ENCODE results near the gene RASL10A.

Gene RASL10A

DNA sequence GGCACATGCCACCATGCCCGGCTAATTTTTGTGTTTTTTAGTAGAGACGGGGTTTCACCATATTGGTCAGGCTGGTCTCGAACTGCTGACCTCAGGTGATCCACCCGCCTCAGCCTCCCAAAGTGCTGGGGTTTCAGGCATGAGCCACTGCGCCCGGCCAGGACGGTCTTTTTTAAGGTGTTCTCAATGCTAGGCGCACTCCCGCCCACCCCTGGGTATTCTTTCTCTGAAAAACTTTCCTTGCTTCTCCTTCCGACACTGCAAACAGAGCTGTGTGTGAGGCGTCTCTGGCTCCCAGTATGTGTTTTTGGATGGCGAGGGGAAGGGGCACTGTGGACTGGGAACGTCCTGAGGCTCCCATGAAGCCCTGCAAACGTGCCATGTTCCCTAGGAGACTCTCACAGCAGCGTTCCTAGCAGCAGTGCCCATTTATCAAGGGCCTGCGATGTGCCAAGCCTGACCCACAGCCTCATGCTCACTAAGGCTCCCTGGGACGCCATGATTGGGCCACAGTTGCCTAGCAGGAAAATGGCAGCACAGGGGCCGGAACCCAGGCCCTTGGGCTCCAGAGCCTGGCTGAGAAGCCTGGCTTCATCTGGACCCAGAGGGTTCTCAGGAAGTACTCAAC lies 2.4 kb upstream of the RASL10A start:
- no peak for ATAC-seq
- TF ChIP-seq CSDC2 (CRISPR knock-in tag; IDR thresholded peaks at IDR 0.05) (no peak), GLIS3 (CRISPR knock-in tag; IDR thresholded peaks at IDR 0.05) (no peak), ZFP30 (CRISPR knock-in tag; IDR thresholded peaks at IDR 0.05) (no peak), ZNF565 (CRISPR knock-in tag; conservative IDR thresholded peaks at IDR 0.05; ENCODE audit: low read depth) (no peak), RARB (CRISPR knock-in tag; IDR thresholded peaks at IDR 0.05) (no peak), TCF4 (CRISPR knock-in tag; IDR thresholded peaks at IDR 0.05; ENCODE audit: borderline replicate concordance) (no peak), PPARA (CRISPR knock-in tag; IDR thresholded peaks at IDR 0.05; ENCODE audit: borderline replicate concordance) (no peak), OSR1 (CRISPR knock-in tag; IDR thresholded peaks at IDR 0.05) (no peak), SNAI2 (CRISPR knock-in tag; IDR thresholded peaks at IDR 0.05) (no peak), BACH2 (CRISPR knock-in tag; IDR thresholded peaks at IDR 0.05; ENCODE audit: borderline replicate concordance) (no peak), ISL1 (CRISPR knock-in tag; IDR thresholded peaks at IDR 0.05) (no peak), TOX (CRISPR knock-in tag; IDR thresholded peaks at IDR 0.05; ENCODE audit: borderline replicate concordance) (no peak), ARNTL (CRISPR knock-in tag; IDR thresholded peaks at IDR 0.05; ENCODE audit: borderline replicate concordance, low read depth) (no peak), ZC3H10 (CRISPR knock-in tag; IDR thresholded peaks at IDR 0.05) (no peak), ZNF8 (CRISPR knock-in tag; IDR thresholded peaks at IDR 0.05) (no peak), ZNF70 (CRISPR knock-in tag; IDR thresholded peaks at IDR 0.05) (no peak)
- TF ChIP-seq, protein P1, sequence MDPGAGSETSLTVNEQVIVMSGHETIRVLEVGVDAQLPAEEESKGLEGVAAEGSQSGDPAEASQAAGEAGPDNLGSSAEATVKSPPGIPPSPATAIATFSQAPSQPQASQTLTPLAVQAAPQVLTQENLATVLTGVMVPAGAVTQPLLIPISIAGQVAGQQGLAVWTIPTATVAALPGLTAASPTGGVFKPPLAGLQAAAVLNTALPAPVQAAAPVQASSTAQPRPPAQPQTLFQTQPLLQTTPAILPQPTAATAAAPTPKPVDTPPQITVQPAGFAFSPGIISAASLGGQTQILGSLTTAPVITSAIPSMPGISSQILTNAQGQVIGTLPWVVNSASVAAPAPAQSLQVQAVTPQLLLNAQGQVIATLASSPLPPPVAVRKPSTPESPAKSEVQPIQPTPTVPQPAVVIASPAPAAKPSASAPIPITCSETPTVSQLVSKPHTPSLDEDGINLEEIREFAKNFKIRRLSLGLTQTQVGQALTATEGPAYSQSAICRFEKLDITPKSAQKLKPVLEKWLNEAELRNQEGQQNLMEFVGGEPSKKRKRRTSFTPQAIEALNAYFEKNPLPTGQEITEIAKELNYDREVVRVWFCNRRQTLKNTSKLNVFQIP (CRISPR knock-in tag; IDR thresholded peaks at IDR 0.05; ENCODE audit: borderline replicate concordance, low read depth): no peak
- TF ChIP-seq, protein P2, sequence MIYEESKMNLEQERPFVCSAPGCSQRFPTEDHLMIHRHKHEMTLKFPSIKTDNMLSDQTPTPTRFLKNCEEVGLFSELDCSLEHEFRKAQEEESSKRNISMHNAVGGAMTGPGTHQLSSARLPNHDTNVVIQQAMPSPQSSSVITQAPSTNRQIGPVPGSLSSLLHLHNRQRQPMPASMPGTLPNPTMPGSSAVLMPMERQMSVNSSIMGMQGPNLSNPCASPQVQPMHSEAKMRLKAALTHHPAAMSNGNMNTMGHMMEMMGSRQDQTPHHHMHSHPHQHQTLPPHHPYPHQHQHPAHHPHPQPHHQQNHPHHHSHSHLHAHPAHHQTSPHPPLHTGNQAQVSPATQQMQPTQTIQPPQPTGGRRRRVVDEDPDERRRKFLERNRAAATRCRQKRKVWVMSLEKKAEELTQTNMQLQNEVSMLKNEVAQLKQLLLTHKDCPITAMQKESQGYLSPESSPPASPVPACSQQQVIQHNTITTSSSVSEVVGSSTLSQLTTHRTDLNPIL (CRISPR knock-in tag; IDR thresholded peaks at IDR 0.05; ENCODE audit: low read depth): no peak
- TF ChIP-seq, protein P3, sequence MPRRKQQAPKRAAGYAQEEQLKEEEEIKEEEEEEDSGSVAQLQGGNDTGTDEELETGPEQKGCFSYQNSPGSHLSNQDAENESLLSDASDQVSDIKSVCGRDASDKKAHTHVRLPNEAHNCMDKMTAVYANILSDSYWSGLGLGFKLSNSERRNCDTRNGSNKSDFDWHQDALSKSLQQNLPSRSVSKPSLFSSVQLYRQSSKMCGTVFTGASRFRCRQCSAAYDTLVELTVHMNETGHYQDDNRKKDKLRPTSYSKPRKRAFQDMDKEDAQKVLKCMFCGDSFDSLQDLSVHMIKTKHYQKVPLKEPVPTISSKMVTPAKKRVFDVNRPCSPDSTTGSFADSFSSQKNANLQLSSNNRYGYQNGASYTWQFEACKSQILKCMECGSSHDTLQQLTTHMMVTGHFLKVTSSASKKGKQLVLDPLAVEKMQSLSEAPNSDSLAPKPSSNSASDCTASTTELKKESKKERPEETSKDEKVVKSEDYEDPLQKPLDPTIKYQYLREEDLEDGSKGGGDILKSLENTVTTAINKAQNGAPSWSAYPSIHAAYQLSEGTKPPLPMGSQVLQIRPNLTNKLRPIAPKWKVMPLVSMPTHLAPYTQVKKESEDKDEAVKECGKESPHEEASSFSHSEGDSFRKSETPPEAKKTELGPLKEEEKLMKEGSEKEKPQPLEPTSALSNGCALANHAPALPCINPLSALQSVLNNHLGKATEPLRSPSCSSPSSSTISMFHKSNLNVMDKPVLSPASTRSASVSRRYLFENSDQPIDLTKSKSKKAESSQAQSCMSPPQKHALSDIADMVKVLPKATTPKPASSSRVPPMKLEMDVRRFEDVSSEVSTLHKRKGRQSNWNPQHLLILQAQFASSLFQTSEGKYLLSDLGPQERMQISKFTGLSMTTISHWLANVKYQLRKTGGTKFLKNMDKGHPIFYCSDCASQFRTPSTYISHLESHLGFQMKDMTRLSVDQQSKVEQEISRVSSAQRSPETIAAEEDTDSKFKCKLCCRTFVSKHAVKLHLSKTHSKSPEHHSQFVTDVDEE (CRISPR knock-in tag; IDR thresholded peaks at IDR 0.05): no peak
- TF ChIP-seq, protein P4, sequence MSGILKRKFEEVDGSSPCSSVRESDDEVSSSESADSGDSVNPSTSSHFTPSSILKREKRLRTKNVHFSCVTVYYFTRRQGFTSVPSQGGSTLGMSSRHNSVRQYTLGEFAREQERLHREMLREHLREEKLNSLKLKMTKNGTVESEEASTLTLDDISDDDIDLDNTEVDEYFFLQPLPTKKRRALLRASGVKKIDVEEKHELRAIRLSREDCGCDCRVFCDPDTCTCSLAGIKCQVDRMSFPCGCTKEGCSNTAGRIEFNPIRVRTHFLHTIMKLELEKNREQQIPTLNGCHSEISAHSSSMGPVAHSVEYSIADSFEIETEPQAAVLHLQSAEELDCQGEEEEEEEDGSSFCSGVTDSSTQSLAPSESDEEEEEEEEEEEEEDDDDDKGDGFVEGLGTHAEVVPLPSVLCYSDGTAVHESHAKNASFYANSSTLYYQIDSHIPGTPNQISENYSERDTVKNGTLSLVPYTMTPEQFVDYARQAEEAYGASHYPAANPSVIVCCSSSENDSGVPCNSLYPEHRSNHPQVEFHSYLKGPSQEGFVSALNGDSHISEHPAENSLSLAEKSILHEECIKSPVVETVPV (CRISPR knock-in tag; IDR thresholded peaks at IDR 0.05): no peak

DNA sequence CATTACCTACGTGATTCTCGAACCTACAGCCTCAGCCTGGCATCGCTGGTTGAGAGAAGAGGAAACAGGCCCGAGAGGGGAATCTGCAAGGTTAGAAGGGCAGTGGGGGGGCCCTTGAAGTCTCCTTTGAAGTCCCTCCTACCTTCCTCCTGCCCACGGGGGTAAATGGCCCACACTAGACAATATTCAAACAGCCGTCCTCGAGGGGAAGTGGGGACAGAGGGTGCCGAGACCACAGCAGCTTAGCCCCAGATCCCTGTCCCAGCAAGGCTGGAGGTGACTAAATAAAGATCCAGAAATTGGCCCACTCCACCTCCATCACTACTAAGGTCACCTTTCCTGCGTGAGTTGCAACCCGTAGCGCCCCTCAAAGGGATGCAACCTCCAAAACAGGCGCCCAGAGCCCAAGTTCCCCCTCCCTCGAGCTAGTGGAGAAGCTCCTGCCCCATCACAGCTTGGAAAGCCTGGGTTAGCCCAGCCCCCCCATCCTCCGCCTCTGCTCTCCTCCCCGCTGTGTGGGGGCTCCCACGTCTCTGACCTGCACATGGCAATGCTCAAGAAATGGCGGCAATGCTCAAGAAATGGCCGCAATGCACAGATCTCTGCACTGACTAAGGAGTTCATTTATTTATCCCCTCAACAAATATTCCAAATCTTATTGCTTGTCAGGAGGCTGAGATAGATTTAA lies 788 bp upstream of the RASL10A start:
- no peak for ATAC-seq
- TF ChIP-seq ESRRG (CRISPR knock-in tag; IDR thresholded peaks at IDR 0.05) (no peak), ZFP30 (CRISPR knock-in tag; IDR thresholded peaks at IDR 0.05) (no peak), SNAI2 (CRISPR knock-in tag; IDR thresholded peaks at IDR 0.05) (no peak), ARNTL (CRISPR knock-in tag; IDR thresholded peaks at IDR 0.05; ENCODE audit: borderline replicate concordance, low read depth) (no peak), RARB (CRISPR knock-in tag; IDR thresholded peaks at IDR 0.05) (no peak), ZNF8 (CRISPR knock-in tag; IDR thresholded peaks at IDR 0.05) (no peak), PPARA (CRISPR knock-in tag; IDR thresholded peaks at IDR 0.05; ENCODE audit: borderline replicate concordance) (no peak), BACH2 (CRISPR knock-in tag; IDR thresholded peaks at IDR 0.05; ENCODE audit: borderline replicate concordance) (no peak), OSR1 (CRISPR knock-in tag; IDR thresholded peaks at IDR 0.05) (no peak), TOX (CRISPR knock-in tag; IDR thresholded peaks at IDR 0.05; ENCODE audit: borderline replicate concordance) (no peak), ZNF70 (CRISPR knock-in tag; IDR thresholded peaks at IDR 0.05) (no peak)
- TF ChIP-seq, protein P1 (CRISPR knock-in tag; IDR thresholded peaks at IDR 0.05; ENCODE audit: borderline replicate concordance, low read depth): no peak
- TF ChIP-seq, protein P3 (CRISPR knock-in tag; IDR thresholded peaks at IDR 0.05): no peak
- TF ChIP-seq, protein P4 (CRISPR knock-in tag; IDR thresholded peaks at IDR 0.05): no peak
- TF ChIP-seq, protein P2 (CRISPR knock-in tag; IDR thresholded peaks at IDR 0.05; ENCODE audit: low read depth): no peak
